Endothelial cell (in vitro differentiated cells): ENCODE data around the gene NAT8. TPM values are rescaled to one million over a fixed set of nuclear protein-coding genes. Genes with fewer than 3 reads are reported as not detected.
A peak's percentile ranks its signal among the peaks of the same experiment; 100 is the strongest.
"Not testable (repeated sequence)": the region's sequence is repeated elsewhere in the genome, so short reads cannot be mapped to it uniquely, and the experiment has no call there.

Experiments
- DNase-seq: peaks from one replicate; pipeline ENCODE4 v3.0.0; 2021; ENCODE audit warnings: low spot score
- H3K27ac Mint-ChIP-seq: one replicate; pipeline ENCODE4 v1.8.0; 2021; ENCODE audit warnings: mixed read lengths, inconsistent platforms; ENCODE audit not compliant: unreplicated experiment
- H3K27me3 Mint-ChIP-seq: one replicate; pipeline ENCODE4 v1.8.0; 2021; ENCODE audit warnings: mild to moderate bottlenecking, moderate library complexity, mixed read lengths, inconsistent platforms; ENCODE audit not compliant: unreplicated experiment
- H3K36me3 Mint-ChIP-seq: one replicate; pipeline ENCODE4 v1.8.0; 2021; ENCODE audit warnings: mild to moderate bottlenecking, low read depth, mixed read lengths, inconsistent platforms; ENCODE audit not compliant: unreplicated experiment
- H3K4me1 Mint-ChIP-seq: one replicate; pipeline ENCODE4 v1.8.0; 2021; ENCODE audit warnings: mild to moderate bottlenecking, mixed read lengths, inconsistent platforms; ENCODE audit not compliant: unreplicated experiment
- H3K4me3 Mint-ChIP-seq: one replicate; pipeline ENCODE4 v1.8.0; 2021; ENCODE audit warnings: mild to moderate bottlenecking, mixed read lengths, inconsistent platforms; ENCODE audit not compliant: unreplicated experiment
- H3K9me3 Mint-ChIP-seq: one replicate; pipeline ENCODE4 v1.8.0; 2021; ENCODE audit warnings: mixed read lengths, inconsistent platforms; ENCODE audit not compliant: unreplicated experiment
- CTCF ChIP-seq: fragments of 200-600 bp; sonication (generic); IDR thresholded peaks from one replicate; pipeline ENCODE4 v1.5.0; 2021; ENCODE audit warnings: antibody characterized with exemption; ENCODE audit not compliant: unreplicated experiment
- total RNA-seq: library from RNA; stranded (reverse); fragmentation: NEBNext Ultra II Directional; extraction: Animal tissue kit (Norgen Biotek cat#: 25700); gene quantifications from one replicate; pipeline ENCODE4 v1.2.1, GENCODE V29; 2021; ENCODE audit not compliant: unreplicated experiment

NAT8 gene
- total RNA-seq, 1 donor from 2014 or later: not detected

DNA sequence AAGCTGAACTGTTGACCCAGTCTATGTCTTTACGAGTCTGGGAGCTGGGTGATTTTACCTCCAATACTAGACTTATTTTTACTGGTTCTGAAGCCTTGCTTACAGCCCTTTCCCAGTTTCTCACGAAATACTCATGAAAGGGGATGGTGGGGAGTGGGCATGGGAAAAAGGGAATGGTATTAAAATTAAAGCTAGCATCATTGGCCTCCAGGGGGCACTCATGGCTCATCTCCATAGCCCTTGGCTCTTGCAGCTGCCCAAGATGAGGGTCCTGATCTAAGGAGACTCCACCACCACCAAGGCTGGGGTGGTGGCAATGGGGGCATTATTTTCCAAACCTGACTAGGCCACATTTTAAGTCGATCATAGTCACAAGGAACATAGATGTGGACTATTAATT, 22.3 kb downstream of the NAT8 start:
- DNase-seq: peak; percentile 64
- not testable (repeated sequence) for H3K27ac Mint-ChIP-seq
- TF ChIP-seq CTCF: peak; percentile 60

DNA sequence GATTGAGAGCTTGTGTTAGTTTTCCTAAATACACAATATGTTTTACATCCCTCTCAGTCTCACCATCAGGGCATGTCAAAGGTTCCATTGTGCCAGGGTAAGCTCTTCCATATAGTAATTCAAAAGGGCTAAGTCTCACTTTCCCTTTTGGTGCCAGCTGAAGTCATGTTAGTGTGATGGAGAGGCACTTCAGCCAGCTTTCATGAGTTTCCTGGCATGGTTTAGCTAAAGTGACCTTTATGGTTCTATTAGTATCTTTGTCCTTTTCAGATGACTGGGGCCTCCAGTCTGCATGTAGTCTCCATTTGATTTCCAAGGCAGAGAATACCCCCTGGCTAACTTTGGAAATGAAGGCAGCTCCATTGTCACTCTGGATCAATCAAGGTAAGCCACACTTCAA, 27.2 kb downstream of the NAT8 start:
- DNase-seq: no peak
- no peak for TF ChIP-seq CTCF
- Mint-ChIP-seq H3K36me3 (no peaks in the 10 kb centered on the region), H3K4me1 (no peaks in the 10 kb centered on the region), H3K4me3 (no peak overlapping the region), H3K9me3 (no peaks in the 10 kb centered on the region), H3K27ac (no peak overlapping the region), H3K27me3 (peaks cover 2% of the 10 kb centered on the region)

More for the DNA sequence above, 22.3 kb downstream of the NAT8 start:
- not testable (repeated sequence) for H3K4me3 Mint-ChIP-seq, H3K4me1 Mint-ChIP-seq, H3K36me3 Mint-ChIP-seq, H3K9me3 Mint-ChIP-seq, H3K27me3 Mint-ChIP-seq

- TF ChIP-seq CTCF: no peak
- peaks cover 2% of the 10 kb centered on the region for H3K27me3 Mint-ChIP-seq
- no peaks in the 10 kb centered on the region for H3K36me3 Mint-ChIP-seq
- H3K27ac Mint-ChIP-seq: no peak overlapping the region
- no peak overlapping the region for H3K4me3 Mint-ChIP-seq
- no peaks in the 10 kb centered on the region for H3K4me1 Mint-ChIP-seq
- H3K9me3 Mint-ChIP-seq: no peaks in the 10 kb centered on the region
- no peak for DNase-seq
Measured at GRCh38 chr2:73614105-73614504, 28.1 kb downstream of the NAT8 start.

- Mint-ChIP-seq H3K4me3 (no peak overlapping the region), H3K4me1 (no peaks in the 10 kb centered on the region), H3K27me3 (peaks cover 5% of the 10 kb centered on the region), H3K27ac (no peak overlapping the region), H3K9me3 (no peaks in the 10 kb centered on the region), H3K36me3 (no peaks in the 10 kb centered on the region)
- DNase-seq: no peak
- TF ChIP-seq CTCF: no peak
Measured at GRCh38 chr2:73611867-73612266, 30.4 kb downstream of the NAT8 start.

DNA sequence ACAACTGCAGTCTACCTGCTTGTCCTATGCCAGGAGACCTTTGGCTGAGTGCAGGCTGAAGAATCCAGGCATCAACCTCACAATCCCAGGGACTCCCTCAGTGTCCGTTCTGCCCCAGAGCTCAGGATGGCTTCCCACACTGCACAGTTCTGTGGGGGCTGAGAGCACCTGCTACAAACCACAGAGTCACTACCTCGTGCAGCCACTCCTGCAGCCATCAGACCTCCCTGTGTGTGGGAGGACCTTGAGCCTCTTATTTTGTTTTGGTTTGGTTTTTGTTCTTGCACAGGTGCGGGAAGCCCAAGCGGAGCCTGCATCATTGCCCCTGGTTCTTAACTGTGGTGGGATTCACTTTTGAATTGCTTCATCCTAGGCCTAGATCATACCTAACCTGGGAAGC, 31.0 kb downstream of the NAT8 start:
- Mint-ChIP-seq H3K27ac (no peak overlapping the region), H3K27me3 (peaks cover 3% of the 10 kb centered on the region), H3K4me1 (no peaks in the 10 kb centered on the region), H3K4me3 (no peak overlapping the region), H3K36me3 (no peaks in the 10 kb centered on the region), H3K9me3 (no peaks in the 10 kb centered on the region)
- no peak for TF ChIP-seq CTCF
- DNase-seq: no peak
